Lower leg skin (tissue), 3 donors: ENCODE results near the gene MPL.
A peak's percentile ranks its signal among the peaks of the same experiment; 100 is the strongest.

Experiments
- POLR2A ChIP-seq, 2 donors: fragments of 450-650 bp; IDR thresholded peaks; one replicate each; pipeline ENCODE4 v1.6.1; 2016 to 2017; ENCODE audit warnings: antibody characterized with exemption in 2 of 2, mild to moderate bottlenecking in 1 of 2, moderate library complexity in 1 of 2
- TF ChIP-seq, protein P1 (sequence below), 3 donors: fragments of 450-650 bp; IDR thresholded peaks; one replicate each; pipeline ENCODE4 v1.5.1; 2016; ENCODE audit warnings: antibody characterized with exemption in 3 of 3, mild to moderate bottlenecking in 3 of 3, moderate library complexity in 2 of 3

DNA sequence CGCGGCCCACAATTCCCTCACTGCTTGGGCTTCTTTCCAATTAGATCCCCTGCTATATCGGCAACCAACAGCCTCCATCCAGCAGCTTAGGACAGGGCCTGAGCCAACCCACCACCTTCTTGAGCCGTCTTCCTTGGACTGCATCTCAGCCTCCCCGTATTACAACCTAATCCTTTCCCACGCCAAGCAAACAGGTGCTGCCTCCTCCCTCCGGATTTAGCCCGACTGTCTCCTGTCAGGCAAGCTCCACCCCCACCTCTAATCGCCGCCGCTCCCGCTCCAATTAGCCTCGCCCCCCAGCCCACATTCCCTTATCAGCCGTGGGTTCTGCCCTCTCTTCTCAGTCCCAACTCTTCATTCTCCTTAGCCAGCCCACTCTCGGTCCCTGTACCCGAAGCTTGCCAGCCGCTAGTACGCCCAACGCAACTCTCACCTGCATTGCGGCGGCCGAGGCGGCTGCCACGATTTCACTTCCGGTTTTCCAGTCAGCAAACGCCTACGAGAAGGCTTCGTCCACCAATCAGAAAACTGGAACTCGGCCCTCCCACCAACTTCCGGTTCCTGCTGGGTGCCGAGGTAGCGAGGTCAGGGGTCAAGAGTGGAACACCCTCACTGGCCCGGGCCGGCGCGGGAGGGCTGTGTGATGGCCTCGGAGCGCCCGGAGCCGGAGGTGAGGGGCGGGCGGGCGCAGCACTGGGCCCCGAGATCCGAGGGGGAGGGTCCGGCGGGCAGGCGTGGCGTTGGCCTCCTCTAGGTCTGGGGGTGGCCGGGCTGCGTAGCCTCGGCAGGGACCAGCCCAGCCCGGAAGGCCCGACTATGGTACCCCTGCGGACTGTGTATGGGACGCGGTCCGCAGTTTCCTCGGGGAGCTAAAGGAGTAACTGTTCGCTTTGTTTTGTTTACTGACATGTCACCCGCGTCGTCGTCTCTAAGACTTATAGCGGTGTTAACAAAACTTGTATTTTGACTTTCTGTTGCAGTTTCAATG is 52.0 kb downstream of the MPL start, which contains the start of the genes MED8 and SZT2:
- peak in 1 of 2 donors; percentile 47 for TF ChIP-seq POLR2A (IDR thresholded peaks at IDR 0.05)
- TF ChIP-seq, protein P1, sequence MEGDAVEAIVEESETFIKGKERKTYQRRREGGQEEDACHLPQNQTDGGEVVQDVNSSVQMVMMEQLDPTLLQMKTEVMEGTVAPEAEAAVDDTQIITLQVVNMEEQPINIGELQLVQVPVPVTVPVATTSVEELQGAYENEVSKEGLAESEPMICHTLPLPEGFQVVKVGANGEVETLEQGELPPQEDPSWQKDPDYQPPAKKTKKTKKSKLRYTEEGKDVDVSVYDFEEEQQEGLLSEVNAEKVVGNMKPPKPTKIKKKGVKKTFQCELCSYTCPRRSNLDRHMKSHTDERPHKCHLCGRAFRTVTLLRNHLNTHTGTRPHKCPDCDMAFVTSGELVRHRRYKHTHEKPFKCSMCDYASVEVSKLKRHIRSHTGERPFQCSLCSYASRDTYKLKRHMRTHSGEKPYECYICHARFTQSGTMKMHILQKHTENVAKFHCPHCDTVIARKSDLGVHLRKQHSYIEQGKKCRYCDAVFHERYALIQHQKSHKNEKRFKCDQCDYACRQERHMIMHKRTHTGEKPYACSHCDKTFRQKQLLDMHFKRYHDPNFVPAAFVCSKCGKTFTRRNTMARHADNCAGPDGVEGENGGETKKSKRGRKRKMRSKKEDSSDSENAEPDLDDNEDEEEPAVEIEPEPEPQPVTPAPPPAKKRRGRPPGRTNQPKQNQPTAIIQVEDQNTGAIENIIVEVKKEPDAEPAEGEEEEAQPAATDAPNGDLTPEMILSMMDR (IDR thresholded peaks at IDR 0.05) = no peak
